ENCODE results near the gene DPH3.

DNA sequence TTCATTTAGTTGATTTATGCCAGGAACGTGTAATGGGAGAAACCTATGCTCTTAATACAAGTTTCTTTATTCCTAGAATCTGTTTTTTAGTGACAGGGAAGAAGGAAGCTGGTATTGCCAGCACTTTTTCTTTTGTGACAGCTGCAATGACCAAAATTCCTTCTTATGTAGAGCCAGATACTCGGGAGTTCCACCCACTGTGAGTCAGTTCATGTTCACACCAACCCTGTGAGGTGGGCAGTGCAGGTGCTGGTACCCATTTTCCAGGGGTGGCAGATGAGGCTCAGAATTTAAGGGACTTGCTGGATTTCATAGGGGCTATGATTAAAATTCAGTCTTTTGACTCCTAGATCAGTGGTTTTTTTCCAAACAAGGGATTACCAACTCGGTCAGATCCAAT lies 35.0 kb upstream of the DPH3 start:
- TF ChIP-seq POLR2AphosphoS5 (IDR thresholded peaks at IDR 0.05; ENCODE audit: insufficient read depth, low read depth, low read length) (no peak), EZH2 (IDR thresholded peaks at IDR 0.05; ENCODE audit: borderline replicate concordance, low read depth, low read length, severe bottlenecking) (no peak), POLR2A (IDR thresholded peaks at IDR 0.05; ENCODE audit: low read depth, low read length) (no peak), JUN (IDR thresholded peaks at IDR 0.05; ENCODE audit: borderline replicate concordance, insufficient read depth, insufficient read length, low read depth) (no peak), MYC (IDR thresholded peaks at IDR 0.05; ENCODE audit: low read depth, low read length) (no peak), FOS (IDR thresholded peaks at IDR 0.05; ENCODE audit: borderline replicate concordance, insufficient read depth, low read length) (no peak)
- TF ChIP-seq, protein P1, sequence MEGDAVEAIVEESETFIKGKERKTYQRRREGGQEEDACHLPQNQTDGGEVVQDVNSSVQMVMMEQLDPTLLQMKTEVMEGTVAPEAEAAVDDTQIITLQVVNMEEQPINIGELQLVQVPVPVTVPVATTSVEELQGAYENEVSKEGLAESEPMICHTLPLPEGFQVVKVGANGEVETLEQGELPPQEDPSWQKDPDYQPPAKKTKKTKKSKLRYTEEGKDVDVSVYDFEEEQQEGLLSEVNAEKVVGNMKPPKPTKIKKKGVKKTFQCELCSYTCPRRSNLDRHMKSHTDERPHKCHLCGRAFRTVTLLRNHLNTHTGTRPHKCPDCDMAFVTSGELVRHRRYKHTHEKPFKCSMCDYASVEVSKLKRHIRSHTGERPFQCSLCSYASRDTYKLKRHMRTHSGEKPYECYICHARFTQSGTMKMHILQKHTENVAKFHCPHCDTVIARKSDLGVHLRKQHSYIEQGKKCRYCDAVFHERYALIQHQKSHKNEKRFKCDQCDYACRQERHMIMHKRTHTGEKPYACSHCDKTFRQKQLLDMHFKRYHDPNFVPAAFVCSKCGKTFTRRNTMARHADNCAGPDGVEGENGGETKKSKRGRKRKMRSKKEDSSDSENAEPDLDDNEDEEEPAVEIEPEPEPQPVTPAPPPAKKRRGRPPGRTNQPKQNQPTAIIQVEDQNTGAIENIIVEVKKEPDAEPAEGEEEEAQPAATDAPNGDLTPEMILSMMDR (IDR thresholded peaks at IDR 0.05; ENCODE audit: extremely low read depth in 1 of 2, insufficient read depth in 1 of 2, low read depth in 1 of 2, low read length in 2 of 2) = no peak
